NT2/D1 (cell line): Measurements from ENCODE around the gene ANKS6.

Experiments used
- DNase-seq: peaks from one replicate; pipeline ENCODE4 v3.0.0-alpha.2; 2011; ENCODE audit warnings: low read depth, low spot score
- H3K27me3 ChIP-seq: 2 replicates; pipeline ENCODE4 v1.6.0; 2011; ENCODE audit warnings: mild to moderate bottlenecking; ENCODE audit not compliant: insufficient read length, insufficient read depth
- H3K36me3 ChIP-seq: 2 replicates; pipeline ENCODE4 v1.6.1; 2011; ENCODE audit warnings: mild to moderate bottlenecking, low read length, mixed read lengths; ENCODE audit not compliant: insufficient read depth, insufficient read length
- H3K4me1 ChIP-seq: 2 replicates; pipeline ENCODE4 v1.5.1; 2011; ENCODE audit not compliant: insufficient read depth, insufficient read length
- H3K4me3 ChIP-seq: 2 replicates; pipeline ENCODE4 v1.5.1; 2011; ENCODE audit warnings: low read depth; ENCODE audit not compliant: insufficient read length
- H3K9ac ChIP-seq: 2 replicates; pipeline ENCODE4 v1.6.0; 2011; ENCODE audit warnings: low read depth; ENCODE audit not compliant: insufficient read length
- H3K9me3 ChIP-seq: 2 replicates; pipeline ENCODE4 v1.5.1; 2011; ENCODE audit warnings: mild to moderate bottlenecking, low read length; ENCODE audit not compliant: insufficient read depth
- SUZ12 ChIP-seq: IDR thresholded peaks from 2 replicates; pipeline ENCODE4 v1.6.1; 2011; ENCODE audit not compliant: insufficient read length, insufficient read depth; ENCODE audit errors: extremely low read depth
- YY1 ChIP-seq: IDR thresholded peaks from 2 replicates; pipeline ENCODE4 v1.6.1; 2011; ENCODE audit not compliant: insufficient read length, insufficient read depth
- ZNF274 ChIP-seq: IDR thresholded peaks from 2 replicates; pipeline ENCODE4 v1.6.1; 2011; ENCODE audit warnings: mild to moderate bottlenecking, low read depth, low read length

ANKS6 gene

GRCh38 chr9:98836206-98836605 lies 39.9 kb upstream of the ANKS6 start:
- H3K9me3 ChIP-seq, result no peaks in the 10 kb centered on the region
- H3K4me3 ChIP-seq, result no peak overlapping the region
- DNase-seq, result no peak
- H3K27me3 ChIP-seq, result no peaks in the 10 kb centered on the region
- no peak for TF ChIP-seq ZNF274
- TF ChIP-seq YY1, result no peak
- TF ChIP-seq SUZ12, result no peak
- H3K4me1 ChIP-seq, result peaks cover 7% of the 10 kb centered on the region
- no peak overlapping the region for H3K9ac ChIP-seq
- H3K36me3 ChIP-seq, result peaks cover 16% of the 10 kb centered on the region

- no peak overlapping the region for H3K4me3 ChIP-seq
- H3K36me3 ChIP-seq, result peaks cover 13% of the 10 kb centered on the region
- no peaks in the 10 kb centered on the region for H3K9me3 ChIP-seq
- no peak overlapping the region for H3K9ac ChIP-seq
- no peaks in the 10 kb centered on the region for H3K27me3 ChIP-seq
- DNase-seq, result no peak
- H3K4me1 ChIP-seq, result peaks cover 7% of the 10 kb centered on the region
- TF ChIP-seq SUZ12 (no peak), YY1 (no peak), ZNF274 (no peak)
Observed at GRCh38 chr9:98834386-98834785, 38.0 kb upstream of the ANKS6 start.

- DNase-seq, result no peak
- no peak overlapping the region for H3K4me3 ChIP-seq
- no peaks in the 10 kb centered on the region for H3K27me3 ChIP-seq
- H3K36me3 ChIP-seq, result peaks cover 8% of the 10 kb centered on the region
- TF ChIP-seq ZNF274, result no peak
- TF ChIP-seq YY1, result no peak
- TF ChIP-seq SUZ12, result no peak
- no peak overlapping the region for H3K9ac ChIP-seq
- peaks cover 5% of the 10 kb centered on the region for H3K4me1 ChIP-seq
- H3K9me3 ChIP-seq, result no peaks in the 10 kb centered on the region
Observed at GRCh38 chr9:98833090-98833956, 37.0 kb upstream of the ANKS6 start.

- TF ChIP-seq SUZ12 (no peak), ZNF274 (no peak), YY1 (no peak)
- DNase-seq, result no peak
- Histone ChIP-seq H3K4me1 (peaks cover 3% of the 10 kb centered on the region), H3K9ac (no peak overlapping the region), H3K9me3 (no peaks in the 10 kb centered on the region), H3K4me3 (no peak overlapping the region), H3K27me3 (no peaks in the 10 kb centered on the region), H3K36me3 (peaks cover 11% of the 10 kb centered on the region)
Observed at GRCh38 chr9:98832768-98833089, 36.4 kb upstream of the ANKS6 start.

GRCh38 chr9:98831696-98832095 lies 35.3 kb upstream of the ANKS6 start:
- H3K27me3 ChIP-seq, result no peaks in the 10 kb centered on the region
- no peak for TF ChIP-seq SUZ12
- TF ChIP-seq YY1, result no peak
- TF ChIP-seq ZNF274, result no peak
- H3K4me1 ChIP-seq, result peaks cover 3% of the 10 kb centered on the region
- H3K9ac ChIP-seq, result no peak overlapping the region
- H3K36me3 ChIP-seq, result peaks cover 7% of the 10 kb centered on the region
- no peaks in the 10 kb centered on the region for H3K9me3 ChIP-seq
- H3K4me3 ChIP-seq, result no peak overlapping the region
- no peak for DNase-seq

- DNase-seq, result no peak
- TF ChIP-seq SUZ12 (no peak), ZNF274 (no peak), YY1 (no peak)
- H3K9me3 ChIP-seq, result no peaks in the 10 kb centered on the region
- H3K36me3 ChIP-seq, result peaks cover 9% of the 10 kb centered on the region
- H3K4me3 ChIP-seq, result no peak overlapping the region
- H3K4me1 ChIP-seq, result peaks cover 3% of the 10 kb centered on the region
- H3K27me3 ChIP-seq, result no peaks in the 10 kb centered on the region
- H3K9ac ChIP-seq, result no peak overlapping the region
Observed at GRCh38 chr9:98830554-98830953, 34.2 kb upstream of the ANKS6 start.

GRCh38 chr9:98829766-98830165 lies 33.4 kb upstream of the ANKS6 start:
- no peak for TF ChIP-seq ZNF274
- no peak for TF ChIP-seq SUZ12
- TF ChIP-seq YY1, result no peak
- Histone ChIP-seq H3K9me3 (no peaks in the 10 kb centered on the region), H3K4me3 (no peak overlapping the region), H3K36me3 (peaks cover 9% of the 10 kb centered on the region), H3K9ac (no peak overlapping the region), H3K27me3 (no peaks in the 10 kb centered on the region), H3K4me1 (peaks cover 3% of the 10 kb centered on the region)
- DNase-seq, result no peak

GRCh38 chr9:98826716-98827115 lies 30.4 kb upstream of the ANKS6 start:
- TF ChIP-seq YY1 (no peak), SUZ12 (no peak), ZNF274 (no peak)
- Histone ChIP-seq H3K4me1 (no peaks in the 10 kb centered on the region), H3K9ac (no peak overlapping the region), H3K27me3 (no peaks in the 10 kb centered on the region), H3K4me3 (no peak overlapping the region), H3K36me3 (peaks cover 9% of the 10 kb centered on the region), H3K9me3 (peaks cover 17% of the 10 kb centered on the region; the same call in 1 of the 2 replicates)
- DNase-seq, result no peak
